Posterior cingulate gyrus (tissue), 11 donors: ENCODE results near the gene LHX3.

Source experiments
- DNase-seq, 10 donors: peaks; one replicate each; pipeline versions ENCODE4 v3.0.0 to v3.0.0-alpha.2; 2020 to 2021; ENCODE audit warnings: mixed read lengths in 3 of 10
- intact Hi-C: fragments of 100-400 bp; cut with DNase I; formaldehyde crosslinking; loops from one replicate; pipeline ENCODE4 v1.15.1; 2023

LHX3 gene

GRCh38 chr9:136229096-136230065 is 24.5 kb upstream of the LHX3 start:
- intact Hi-C loops: no loop called here
- DNase-seq: peak in 1 of 10 donors; percentile 65

- DNase-seq: peak in 1 of 10 donors; percentile 44
- intact Hi-C loops: no loop called here
Observed at GRCh38 chr9:136228107-136228875, 23.4 kb upstream of the LHX3 start.

GRCh38 chr9:136226680-136227407 is 21.9 kb upstream of the LHX3 start:
- intact Hi-C loops: no loop called here
- peak in 1 of 10 donors; percentile 54 for DNase-seq

DNA sequence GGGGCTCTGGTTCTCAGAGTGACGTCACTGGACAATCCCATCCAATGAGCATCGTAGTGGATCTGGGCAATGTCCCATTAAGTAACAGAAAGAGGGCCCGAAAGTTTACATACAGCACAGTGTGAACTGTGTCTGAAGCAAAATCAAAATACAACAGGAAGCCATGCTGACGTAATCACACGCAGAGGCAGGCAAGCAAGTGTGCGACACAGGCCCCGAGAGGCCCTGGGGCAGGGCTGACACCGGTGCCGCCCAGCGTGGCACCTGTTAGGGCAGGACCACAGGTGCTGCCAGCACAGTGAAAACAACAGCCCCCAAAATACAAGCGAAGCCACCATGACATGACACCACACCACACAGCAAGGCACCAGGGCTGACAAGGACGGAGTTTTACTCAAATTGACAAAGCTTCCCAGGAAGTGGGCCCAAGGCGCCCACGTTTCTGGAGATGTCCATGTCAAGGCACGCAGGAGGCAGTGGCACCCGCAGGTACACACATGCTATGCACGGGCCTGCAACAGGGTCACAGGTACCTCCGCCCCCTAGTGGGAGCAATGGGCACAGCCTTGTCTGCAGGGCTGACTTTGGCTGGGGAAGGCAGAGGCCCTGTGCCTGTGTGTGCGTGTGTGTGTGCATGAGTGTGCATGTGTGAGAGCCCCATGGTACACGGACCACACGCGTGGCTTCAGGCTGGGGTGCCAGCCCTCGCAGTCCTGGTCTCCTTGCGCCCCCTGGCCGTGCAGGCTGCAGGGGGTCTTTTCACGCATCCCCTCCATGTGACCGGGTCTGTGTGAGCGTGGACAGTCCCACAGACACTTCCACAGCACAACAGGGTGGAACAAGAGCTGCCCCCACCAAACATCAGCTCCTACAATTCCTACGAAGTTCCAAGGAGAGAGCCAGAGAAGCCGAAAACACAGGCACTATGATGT is 21.1 kb upstream of the LHX3 start:
- intact Hi-C loops: no loop called here
- DNase-seq: peak in 6 of 10 donors; percentile 29 to 72 (median 40)

- intact Hi-C loops: no loop called here
- DNase-seq: no peak
Observed at GRCh38 chr9:136225366-136225747, 20.4 kb upstream of the LHX3 start.

DNA sequence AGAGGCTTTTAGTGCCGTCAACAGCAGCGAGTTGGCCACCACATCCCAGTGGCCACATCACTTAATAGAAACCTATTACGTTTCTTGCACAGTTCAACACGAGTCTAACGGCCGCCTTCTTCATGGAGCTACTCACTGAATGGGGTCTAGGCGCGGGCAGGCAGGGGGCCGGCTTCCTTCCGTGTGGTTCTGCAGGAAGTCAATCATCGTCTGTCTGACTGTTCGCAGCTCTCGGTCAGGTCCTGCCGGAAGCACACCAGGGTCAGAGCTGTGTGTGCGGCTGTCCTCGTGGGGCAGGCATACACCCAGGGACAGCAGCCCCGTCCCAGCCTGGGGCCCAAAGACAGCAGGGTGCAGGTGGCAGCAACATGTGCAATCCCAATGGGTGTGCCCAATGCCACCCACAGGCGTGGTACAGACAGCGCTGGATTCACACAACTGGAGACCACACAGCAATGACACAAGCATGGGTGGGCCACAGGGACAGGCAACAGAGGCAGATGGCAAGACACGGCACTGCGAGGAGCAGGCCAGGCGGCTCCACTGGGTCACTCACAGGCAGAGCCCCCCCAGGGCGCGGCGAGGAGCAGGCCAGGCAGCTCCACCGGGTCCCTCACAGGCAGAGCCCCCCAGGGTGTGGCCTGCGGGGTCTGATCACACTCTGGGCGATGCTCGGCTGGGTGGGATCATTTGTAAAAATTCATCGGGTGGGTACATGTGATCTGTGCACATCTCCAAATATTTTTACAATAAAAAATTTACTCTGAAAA is 19.1 kb upstream of the LHX3 start:
- DNase-seq: peak in 1 of 10 donors; percentile 46
- intact Hi-C loops: no loop called here

DNA sequence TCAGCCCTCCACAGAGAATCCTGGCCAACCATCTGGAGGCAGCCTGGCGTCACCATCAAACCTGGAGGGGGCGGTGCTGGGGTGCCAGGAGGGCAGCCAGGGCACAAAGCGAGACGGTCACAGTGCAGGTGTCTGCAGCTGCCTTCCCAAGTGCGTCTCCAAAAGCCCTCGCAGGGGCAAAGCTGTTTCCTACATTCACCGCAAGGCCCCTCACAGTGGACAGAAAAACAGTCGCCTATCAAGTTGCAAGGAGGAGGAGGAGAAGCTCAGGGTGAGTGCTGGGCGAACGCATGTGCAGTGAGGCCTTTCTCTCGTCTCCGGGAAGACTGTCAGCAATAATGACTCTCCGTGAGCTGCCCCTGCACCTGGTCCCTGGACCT is 18.0 kb upstream of the LHX3 start:
- intact Hi-C loops: no loop called here
- DNase-seq: no peak

GRCh38 chr9:136222166-136222905 is 17.4 kb upstream of the LHX3 start:
- intact Hi-C loops: no loop called here

GRCh38 chr9:136220017-136220729 is 15.2 kb upstream of the LHX3 start:
- no peak for DNase-seq
- intact Hi-C loops: no loop called here

More at GRCh38 chr9:136222166-136222905, 17.4 kb upstream of the LHX3 start:
- peak in 1 of 10 donors; percentile 62 for DNase-seq

- intact Hi-C loops: no loop called here
- no peak for DNase-seq
Observed at GRCh38 chr9:136219276-136219675, 14.3 kb upstream of the LHX3 start.

- intact Hi-C loops: no loop called here
- no peak for DNase-seq
Observed at GRCh38 chr9:136218673-136219072, 13.7 kb upstream of the LHX3 start.

- no peak for DNase-seq
- intact Hi-C loops: no loop called here
Observed at GRCh38 chr9:136218271-136218670, 13.3 kb upstream of the LHX3 start.

- DNase-seq: no peak
- intact Hi-C loops: no loop called here
Observed at GRCh38 chr9:136216541-136217244, 11.8 kb upstream of the LHX3 start.

- intact Hi-C loops: no loop called here
- no peak for DNase-seq
Observed at GRCh38 chr9:136213733-136214132, 8.8 kb upstream of the LHX3 start.

GRCh38 chr9:136212345-136212950 is 7.5 kb upstream of the LHX3 start:
- no peak for DNase-seq
- intact Hi-C loops: no loop called here
